Measurements from ENCODE around the gene C11orf71. TPM values are rescaled to one million over a fixed set of nuclear protein-coding genes. Genes with fewer than 3 reads are reported as not detected.

C11orf71 gene
- total RNA-seq, 1 donor, result 3.5 TPM

DNA sequence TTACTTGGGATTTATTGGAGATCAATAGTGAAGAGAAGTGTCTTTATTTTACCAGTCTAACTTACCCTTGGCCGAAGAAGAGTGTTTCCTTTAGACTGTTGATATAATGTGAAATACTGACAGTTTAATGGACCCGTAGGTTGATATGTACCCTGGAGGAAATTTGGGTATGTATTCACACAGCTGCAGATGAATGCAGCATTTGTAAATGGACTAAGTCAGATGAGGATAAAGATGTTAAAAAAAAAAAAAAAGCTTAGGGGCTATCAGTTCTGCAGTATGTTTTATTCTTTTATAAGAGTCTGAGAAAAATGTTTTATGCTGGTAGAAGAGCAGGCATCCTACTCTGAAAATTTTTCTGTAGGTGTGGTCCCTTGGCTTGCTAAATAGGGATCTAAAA, 41.6 kb upstream of the C11orf71 start:
- peak overlapping the region; percentile 99 for H3K4me3 ChIP-seq (ENCODE audit: low read depth, low read length)
- TF ChIP-seq, protein P1, sequence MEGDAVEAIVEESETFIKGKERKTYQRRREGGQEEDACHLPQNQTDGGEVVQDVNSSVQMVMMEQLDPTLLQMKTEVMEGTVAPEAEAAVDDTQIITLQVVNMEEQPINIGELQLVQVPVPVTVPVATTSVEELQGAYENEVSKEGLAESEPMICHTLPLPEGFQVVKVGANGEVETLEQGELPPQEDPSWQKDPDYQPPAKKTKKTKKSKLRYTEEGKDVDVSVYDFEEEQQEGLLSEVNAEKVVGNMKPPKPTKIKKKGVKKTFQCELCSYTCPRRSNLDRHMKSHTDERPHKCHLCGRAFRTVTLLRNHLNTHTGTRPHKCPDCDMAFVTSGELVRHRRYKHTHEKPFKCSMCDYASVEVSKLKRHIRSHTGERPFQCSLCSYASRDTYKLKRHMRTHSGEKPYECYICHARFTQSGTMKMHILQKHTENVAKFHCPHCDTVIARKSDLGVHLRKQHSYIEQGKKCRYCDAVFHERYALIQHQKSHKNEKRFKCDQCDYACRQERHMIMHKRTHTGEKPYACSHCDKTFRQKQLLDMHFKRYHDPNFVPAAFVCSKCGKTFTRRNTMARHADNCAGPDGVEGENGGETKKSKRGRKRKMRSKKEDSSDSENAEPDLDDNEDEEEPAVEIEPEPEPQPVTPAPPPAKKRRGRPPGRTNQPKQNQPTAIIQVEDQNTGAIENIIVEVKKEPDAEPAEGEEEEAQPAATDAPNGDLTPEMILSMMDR (IDR thresholded peaks at IDR 0.05; ENCODE audit: insufficient read depth, low read depth, low read length), result no peak
- DNase-seq (ENCODE audit: low read depth), result no peak

DNA sequence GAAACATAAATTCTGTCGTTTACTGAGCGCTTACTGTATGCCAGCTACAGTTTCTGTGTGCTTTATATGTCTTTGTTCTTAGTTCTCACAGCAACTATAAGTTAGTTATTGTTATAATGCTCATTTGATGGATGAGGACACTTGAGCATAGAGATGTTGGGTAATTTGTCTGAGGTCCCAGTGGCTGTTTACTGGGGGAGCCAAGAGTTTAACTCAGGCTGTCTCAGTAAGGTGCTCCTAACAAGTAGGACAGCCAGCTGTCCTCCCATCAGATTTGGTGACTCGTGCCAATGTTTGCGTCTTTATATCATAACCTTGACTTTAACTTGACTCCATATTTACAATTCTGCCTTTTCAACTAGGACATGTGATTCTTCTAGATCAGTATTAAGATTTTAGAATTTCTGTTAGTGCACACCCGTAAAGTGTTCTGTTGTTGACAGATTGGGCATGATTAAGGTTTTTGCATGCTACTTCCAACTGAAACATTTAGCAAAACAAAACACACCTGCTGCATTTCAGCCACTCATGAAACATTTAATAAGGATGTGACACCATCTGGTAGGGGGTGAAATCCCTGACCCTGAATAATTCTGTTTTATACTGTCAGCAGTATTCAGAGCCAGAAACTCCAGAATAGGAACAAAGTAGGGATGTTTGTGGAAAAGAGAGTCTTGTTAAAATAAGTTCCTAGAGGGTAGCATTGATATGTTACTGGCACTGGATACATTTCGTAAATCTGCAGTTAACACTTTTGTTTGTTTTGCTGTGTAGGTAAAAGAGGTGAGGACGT, 40.9 kb upstream of the C11orf71 start:
- peak; percentile 54 for DNase-seq (ENCODE audit: low read depth)
- peak overlapping the region; percentile 99 for H3K4me3 ChIP-seq (ENCODE audit: low read depth, low read length)
- TF ChIP-seq, protein P1 (IDR thresholded peaks at IDR 0.05; ENCODE audit: insufficient read depth, low read depth, low read length), result no peak

DNA sequence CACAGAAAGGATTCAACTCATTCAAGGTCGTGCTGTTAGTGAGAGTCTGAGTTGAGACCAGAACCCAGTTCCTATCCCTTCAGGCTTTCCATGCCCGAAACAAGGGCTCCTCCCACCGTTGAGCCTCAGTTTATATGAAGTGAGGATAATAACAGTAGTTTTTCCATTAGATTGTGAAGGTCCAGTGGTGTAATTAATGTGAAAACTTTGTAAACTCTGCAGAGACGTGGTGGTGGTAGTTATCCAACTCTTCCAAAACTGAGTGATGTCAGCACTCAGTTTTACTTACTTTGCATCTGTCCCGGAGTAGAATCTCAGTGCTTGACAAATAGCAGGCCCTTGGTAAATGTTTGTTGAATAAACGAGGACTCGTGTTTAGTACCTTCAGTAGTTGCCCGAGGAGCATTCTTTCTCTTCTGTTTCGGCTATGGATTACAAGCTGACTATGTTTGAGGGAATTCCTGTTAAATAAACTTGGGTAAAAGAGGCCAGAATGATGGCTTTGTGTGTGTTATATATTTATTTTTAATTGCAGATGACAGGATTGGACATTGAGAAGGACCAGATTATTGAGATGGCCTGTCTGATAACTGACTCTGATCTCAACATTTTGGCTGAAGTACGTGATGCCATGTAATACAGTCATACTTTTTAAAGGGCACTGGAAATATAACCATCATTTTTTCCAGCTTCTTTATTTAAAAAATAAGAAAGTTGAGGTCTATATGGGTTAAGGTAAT, 40.0 kb upstream of the C11orf71 start:
- TF ChIP-seq, protein P1 (IDR thresholded peaks at IDR 0.05; ENCODE audit: insufficient read depth, low read depth, low read length), result no peak
- DNase-seq (ENCODE audit: low read depth), result peak; percentile 77
- peak overlapping the region; percentile 99 for H3K4me3 ChIP-seq (ENCODE audit: low read depth, low read length)

DNA sequence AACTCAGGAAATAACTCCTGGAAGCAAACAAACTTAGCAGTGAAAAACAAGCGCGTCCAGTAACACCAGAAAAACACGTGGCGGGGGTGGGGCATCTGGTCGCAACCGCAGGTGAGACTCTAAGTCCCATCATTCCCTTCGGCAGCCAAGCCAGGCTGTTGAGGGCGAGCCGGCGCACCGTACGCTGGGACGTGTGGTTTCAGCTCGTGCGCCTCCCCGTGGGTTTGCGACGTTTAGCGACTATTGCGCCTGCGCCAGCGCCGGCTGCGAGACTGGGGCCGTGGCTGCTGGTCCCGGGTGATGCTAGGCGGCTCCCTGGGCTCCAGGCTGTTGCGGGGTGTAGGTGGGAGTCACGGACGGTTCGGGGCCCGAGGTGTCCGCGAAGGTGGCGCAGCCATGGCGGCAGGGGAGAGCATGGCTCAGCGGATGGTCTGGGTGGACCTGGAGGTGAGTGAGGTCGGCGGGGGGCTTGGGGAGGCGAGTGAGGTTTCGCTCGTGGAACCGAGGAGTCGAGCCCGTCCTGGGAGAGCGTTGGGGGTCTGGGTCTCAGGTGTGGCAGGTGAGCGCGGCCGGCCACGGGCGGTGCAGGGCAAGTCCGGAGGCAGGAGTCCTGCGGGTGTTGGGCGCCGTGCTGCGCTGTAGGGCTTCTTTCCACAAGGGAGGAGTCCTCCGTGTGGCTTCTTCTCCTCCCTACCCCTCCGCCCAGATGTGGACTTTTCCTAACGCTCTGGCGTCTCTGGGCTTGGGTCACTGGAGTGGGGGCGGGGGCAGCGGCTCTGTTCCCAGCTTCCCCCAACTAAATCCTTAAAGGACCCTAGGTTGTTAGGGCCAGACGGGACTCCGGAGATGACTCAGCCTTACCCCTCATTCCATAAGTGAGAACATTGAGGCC, 39.2 kb upstream of the C11orf71 start, which contains the start of gene REXO2:
REXO2 (plus strand) TSS at position 239 of the 892 bp plus-strand sequence; CDS start at position 301, 62 bp downstream.
- TF ChIP-seq, protein P1 (IDR thresholded peaks at IDR 0.05; ENCODE audit: insufficient read depth, low read depth, low read length), result peak; percentile 31

DNA sequence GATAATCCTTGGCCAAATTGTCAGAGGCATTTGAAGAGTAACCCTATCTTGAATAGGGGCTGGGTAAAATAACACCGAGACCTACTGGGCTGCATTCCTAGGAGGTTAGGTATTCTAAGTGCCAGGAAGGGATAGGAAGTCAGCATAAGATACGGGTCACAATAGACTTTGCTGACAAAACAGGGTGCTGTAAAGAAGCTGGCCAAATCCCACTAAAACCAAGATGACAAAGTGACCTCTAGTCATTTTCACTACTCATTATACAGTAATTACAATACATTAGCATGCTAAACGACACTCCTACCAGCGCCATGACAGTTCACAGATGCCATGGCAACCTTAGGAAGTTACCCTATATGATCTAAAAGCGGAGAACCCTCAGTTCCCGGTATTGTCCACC, 38.0 kb upstream of the C11orf71 start:
- peak overlapping the region; percentile 99 for H3K4me3 ChIP-seq (ENCODE audit: low read depth, low read length)
- DNase-seq (ENCODE audit: low read depth), result no peak
- TF ChIP-seq, protein P1 (IDR thresholded peaks at IDR 0.05; ENCODE audit: insufficient read depth, low read depth, low read length), result no peak

More for the DNA sequence above, 39.2 kb upstream of the C11orf71 start, which contains the start of gene REXO2:
- peak; percentile 96 for DNase-seq (ENCODE audit: low read depth)
- H3K4me3 ChIP-seq (ENCODE audit: low read depth, low read length), result peak within 1 kb of the TSS; percentile 99

DNA sequence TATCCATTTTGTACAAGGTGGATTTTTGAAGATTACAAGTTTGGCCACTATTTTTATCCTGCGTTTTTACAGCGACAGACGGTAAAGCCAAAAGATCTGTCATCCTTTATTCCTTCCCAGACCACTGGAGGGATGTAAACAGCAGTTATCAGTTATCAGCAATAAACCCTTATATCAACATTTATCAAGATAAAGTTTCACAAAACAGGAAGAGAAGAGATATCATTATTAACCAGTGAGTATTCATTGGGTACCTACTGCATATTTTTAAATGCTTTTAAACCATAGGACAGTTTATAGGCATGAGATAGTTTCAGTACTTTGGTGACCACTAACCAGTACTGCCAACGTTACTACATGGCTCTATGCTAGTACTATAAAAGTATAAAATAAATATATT, 33.1 kb upstream of the C11orf71 start:
- no peak overlapping the region for H3K4me3 ChIP-seq (ENCODE audit: low read depth, low read length)
- TF ChIP-seq, protein P1 (IDR thresholded peaks at IDR 0.05; ENCODE audit: insufficient read depth, low read depth, low read length), result no peak
- peak; percentile 52 for DNase-seq (ENCODE audit: low read depth)

All from fibroblast of villous mesenchyme (primary cell).